ENCODE data around the gene UBE2G2.

DNA sequence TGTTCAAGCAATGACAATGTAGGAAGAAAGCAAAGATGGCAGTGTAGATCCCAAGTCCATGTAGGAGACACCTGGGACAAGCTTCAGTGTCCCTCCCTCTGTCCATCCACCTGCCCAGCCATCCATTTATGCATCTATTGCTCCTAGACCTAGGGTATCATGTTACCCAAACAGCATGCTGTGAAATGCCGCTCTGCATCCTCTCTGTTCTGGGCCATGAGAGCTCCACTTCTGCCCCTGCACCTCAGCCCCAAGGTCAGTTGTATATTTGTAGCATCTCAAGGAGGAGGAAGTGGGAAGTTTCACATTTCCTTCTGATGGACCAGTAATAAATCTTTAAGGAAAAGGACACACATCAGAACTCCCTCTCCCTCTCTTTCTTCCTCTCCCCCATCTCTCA is 62.3 kb downstream of the UBE2G2 start:
- TF ChIP-seq, protein P1, sequence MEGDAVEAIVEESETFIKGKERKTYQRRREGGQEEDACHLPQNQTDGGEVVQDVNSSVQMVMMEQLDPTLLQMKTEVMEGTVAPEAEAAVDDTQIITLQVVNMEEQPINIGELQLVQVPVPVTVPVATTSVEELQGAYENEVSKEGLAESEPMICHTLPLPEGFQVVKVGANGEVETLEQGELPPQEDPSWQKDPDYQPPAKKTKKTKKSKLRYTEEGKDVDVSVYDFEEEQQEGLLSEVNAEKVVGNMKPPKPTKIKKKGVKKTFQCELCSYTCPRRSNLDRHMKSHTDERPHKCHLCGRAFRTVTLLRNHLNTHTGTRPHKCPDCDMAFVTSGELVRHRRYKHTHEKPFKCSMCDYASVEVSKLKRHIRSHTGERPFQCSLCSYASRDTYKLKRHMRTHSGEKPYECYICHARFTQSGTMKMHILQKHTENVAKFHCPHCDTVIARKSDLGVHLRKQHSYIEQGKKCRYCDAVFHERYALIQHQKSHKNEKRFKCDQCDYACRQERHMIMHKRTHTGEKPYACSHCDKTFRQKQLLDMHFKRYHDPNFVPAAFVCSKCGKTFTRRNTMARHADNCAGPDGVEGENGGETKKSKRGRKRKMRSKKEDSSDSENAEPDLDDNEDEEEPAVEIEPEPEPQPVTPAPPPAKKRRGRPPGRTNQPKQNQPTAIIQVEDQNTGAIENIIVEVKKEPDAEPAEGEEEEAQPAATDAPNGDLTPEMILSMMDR (IDR thresholded peaks at IDR 0.05; ENCODE audit: borderline replicate concordance, extremely low read depth, low read length, poor library complexity, severe bottlenecking): no peak
- TF ChIP-seq EZH2 (IDR thresholded peaks at IDR 0.05; ENCODE audit: borderline replicate concordance, low read depth, low read length, severe bottlenecking): no peak
